T-helper 2 cell treated with Interferon-gamma antibody and Interleukin-4, amounts not matched to agents 5 μg/mL and 100 μg/mL, for 36 hours (primary cell): ENCODE data around the gene FABP1.

ENCODE experiments used
- DNase-seq: peaks from one replicate; pipeline ENCODE4 v3.0.0; 2021; ENCODE audit warnings: low spot score
- H3K27ac Mint-ChIP-seq: one replicate; pipeline ENCODE4 v1.8.0; 2021; ENCODE audit warnings: mild to moderate bottlenecking, mixed read lengths
- H3K27me3 Mint-ChIP-seq: one replicate; pipeline ENCODE4 v1.8.0; 2021; ENCODE audit warnings: low read depth, mixed read lengths
- H3K36me3 Mint-ChIP-seq: one replicate; pipeline ENCODE4 v1.8.0; 2021; ENCODE audit warnings: low read depth, mixed read lengths
- H3K4me1 Mint-ChIP-seq: one replicate; pipeline ENCODE4 v1.8.0; 2021; ENCODE audit warnings: low read depth, mixed read lengths
- H3K4me3 Mint-ChIP-seq: one replicate; pipeline ENCODE4 v1.8.0; 2022; ENCODE audit warnings: mild to moderate bottlenecking, moderate library complexity, mixed read lengths
- H3K9me3 Mint-ChIP-seq: one replicate; pipeline ENCODE4 v1.8.0; 2021; ENCODE audit warnings: mixed read lengths

FABP1 gene

DNA sequence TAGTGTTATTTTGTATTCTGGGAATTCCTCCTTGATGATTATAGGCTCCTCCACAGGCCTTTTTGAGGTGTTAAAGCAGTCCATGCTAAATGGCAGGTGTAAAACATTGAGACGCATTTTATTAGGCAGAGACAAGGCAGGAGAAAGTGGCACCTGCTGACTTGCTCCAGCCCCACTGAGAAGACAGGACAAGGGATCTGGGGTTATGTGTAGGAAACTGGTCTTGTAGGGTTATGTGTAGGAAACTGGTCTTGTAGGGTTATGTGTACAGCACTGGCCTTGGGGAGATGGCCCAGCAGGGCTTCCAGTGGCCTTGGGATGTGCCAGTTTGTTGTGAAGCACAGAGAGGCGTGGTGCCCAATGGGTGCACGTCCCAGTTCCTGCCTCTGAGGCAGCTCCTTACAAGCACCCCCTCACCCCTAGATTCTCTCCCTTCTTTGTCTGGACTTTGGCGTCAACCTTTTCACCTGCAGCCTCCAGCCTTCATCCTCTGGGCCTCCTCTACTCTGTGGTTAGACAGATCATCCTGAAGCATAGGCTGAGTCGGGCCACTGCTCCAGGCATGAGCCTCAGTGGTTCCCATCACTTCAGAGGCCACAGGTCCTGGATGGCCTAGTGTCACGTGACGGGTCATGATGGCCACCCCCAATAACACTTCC is 921 bp upstream of the FABP1 start:
- DNase-seq: no peak
- H3K9me3 Mint-ChIP-seq: no peaks in the 10 kb centered on the region
- H3K4me3 Mint-ChIP-seq: no peak overlapping the region
- H3K27me3 Mint-ChIP-seq: no peaks in the 10 kb centered on the region
- H3K4me1 Mint-ChIP-seq: no peaks in the 10 kb centered on the region
- no peak overlapping the region for H3K27ac Mint-ChIP-seq
- H3K36me3 Mint-ChIP-seq: no peaks in the 10 kb centered on the region

- Mint-ChIP-seq H3K36me3 (no peaks in the 10 kb centered on the region), H3K27me3 (peaks cover 3% of the 10 kb centered on the region), H3K4me3 (no peak overlapping the region), H3K9me3 (no peaks in the 10 kb centered on the region), H3K27ac (no peak overlapping the region), H3K4me1 (no peaks in the 10 kb centered on the region)
- DNase-seq: no peak
Measured at GRCh38 chr2:88127638-88127887, 299 bp downstream of the FABP1 start.

DNA sequence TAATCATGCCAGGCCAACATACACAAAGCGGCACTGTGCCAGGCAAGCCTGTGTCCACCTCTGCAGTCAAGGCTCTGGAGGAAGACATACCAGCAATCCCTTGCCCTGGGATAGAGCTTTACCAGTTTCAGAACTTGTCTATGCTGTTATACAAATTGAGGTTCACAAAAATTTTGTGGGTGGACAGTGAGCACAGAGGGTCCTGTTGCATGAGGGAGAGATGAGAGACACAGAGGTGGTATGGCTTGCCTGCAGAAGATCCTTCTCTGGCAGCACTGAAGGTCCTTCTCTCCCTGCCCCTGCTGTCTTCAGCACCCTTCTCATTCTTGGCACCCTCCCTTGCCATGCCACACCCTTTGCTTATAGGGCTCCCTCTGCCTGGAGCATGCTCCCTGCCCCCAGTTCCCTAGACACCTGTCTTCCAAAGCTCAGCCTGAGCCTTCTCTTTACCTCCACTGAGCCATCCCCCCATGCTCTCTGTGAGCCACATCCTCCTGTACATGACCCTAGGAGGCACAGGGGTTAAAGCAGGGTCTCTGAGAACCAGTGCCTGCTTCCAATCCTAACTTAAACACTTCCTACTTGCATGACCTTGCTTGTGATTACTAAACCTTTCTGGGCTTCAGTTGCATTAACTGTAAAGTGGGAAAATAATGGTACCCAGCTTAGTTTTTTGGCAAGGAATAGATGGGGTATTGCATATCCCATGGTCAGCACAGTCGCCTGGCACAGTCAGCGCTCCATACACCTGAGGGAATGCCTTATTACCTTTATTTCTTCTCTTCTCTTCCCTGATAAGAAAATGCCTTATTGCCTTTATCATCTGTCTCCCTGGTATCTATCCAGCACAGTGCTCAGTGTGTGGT is 857 bp downstream of the FABP1 start:
- Mint-ChIP-seq H3K36me3 (no peaks in the 10 kb centered on the region), H3K4me1 (no peaks in the 10 kb centered on the region), H3K9me3 (no peaks in the 10 kb centered on the region), H3K27ac (no peak overlapping the region), H3K27me3 (peaks cover 4% of the 10 kb centered on the region), H3K4me3 (no peak overlapping the region)
- no peak for DNase-seq

DNA sequence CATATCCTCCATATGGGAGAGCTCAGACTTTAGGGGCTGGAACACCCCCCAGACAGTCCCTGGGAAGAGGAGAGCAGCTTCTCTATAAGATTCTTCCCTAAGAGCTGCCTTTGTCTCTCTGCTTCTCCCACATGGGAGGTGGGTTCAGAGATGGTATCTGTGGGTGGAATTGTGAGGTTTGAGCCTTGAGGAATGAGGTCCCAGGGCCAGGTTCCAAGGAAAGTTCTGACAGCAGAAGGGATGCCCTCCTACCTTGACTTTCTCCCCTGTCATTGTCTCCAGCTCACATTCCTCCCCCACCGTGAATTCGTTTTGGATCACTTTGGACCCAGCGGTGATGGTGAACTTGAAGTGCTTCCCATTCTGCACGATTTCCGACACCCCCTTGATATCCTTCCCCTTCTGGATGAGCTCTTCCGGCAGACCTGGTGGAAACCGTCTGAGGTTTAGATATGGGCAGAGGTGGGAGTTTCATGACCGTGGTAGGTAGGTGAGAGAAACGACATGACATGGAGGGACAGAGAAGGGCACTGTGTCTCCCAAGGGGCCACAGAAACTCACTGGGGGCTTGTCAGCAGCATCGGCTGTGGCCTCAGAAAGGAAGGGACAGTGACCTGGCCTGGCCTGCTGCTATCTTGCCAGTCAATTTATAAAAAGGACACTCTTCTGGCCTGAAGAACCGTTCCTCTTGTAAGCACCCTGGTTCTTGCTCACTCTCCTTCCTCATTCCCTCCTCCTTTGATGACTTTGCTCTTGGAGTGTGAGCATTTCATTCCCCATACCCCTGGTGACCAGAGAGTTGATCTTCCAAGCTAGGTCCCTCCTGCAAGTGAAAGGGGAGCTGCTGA is 1.7 kb downstream of the FABP1 start:
- Mint-ChIP-seq H3K27me3 (peaks cover 4% of the 10 kb centered on the region), H3K36me3 (no peaks in the 10 kb centered on the region)

DNA sequence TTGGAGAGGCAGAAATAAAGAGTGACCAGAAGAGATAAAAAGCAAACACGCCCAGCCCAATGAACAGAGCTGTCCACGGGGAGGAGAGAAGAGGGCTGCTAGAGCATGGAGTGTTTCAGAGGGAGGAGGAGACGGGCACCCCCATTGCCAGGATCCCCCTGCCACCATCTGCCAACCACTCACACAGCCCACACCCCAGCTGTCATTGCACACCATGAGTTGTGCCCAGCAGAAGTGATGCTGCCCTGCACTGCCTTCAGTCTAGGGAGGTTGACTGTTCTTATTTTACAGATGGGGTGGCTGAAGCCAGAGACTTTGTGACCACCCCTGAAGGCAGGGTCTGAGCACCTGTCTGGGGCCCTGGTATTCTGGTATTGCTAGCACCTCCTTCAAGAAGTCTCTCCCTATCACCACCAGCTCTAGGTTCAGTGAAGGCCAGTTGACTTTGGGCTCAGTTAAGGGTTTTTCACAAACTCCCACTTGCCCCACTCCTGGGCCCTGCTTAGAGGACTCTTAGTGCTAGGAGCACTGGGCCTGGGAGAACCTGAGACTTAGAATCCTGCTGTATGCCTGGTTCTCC is 2.4 kb downstream of the FABP1 start:
- Mint-ChIP-seq H3K27me3 (peaks cover 4% of the 10 kb centered on the region), H3K9me3 (no peaks in the 10 kb centered on the region), H3K4me3 (no peak overlapping the region), H3K27ac (no peak overlapping the region), H3K36me3 (no peaks in the 10 kb centered on the region), H3K4me1 (no peaks in the 10 kb centered on the region)
- DNase-seq: no peak

More for the DNA sequence above, 1.7 kb downstream of the FABP1 start:
- Mint-ChIP-seq H3K27ac (no peak overlapping the region), H3K9me3 (no peaks in the 10 kb centered on the region), H3K4me1 (no peaks in the 10 kb centered on the region), H3K4me3 (no peak overlapping the region)
- DNase-seq: no peak

- H3K27ac Mint-ChIP-seq: no peak overlapping the region
- H3K36me3 Mint-ChIP-seq: no peaks in the 10 kb centered on the region
- no peak for DNase-seq
- H3K4me1 Mint-ChIP-seq: no peaks in the 10 kb centered on the region
- H3K9me3 Mint-ChIP-seq: no peaks in the 10 kb centered on the region
- no peak overlapping the region for H3K4me3 Mint-ChIP-seq
- H3K27me3 Mint-ChIP-seq: peaks cover 4% of the 10 kb centered on the region
Measured at GRCh38 chr2:88123975-88124917, 3.6 kb downstream of the FABP1 start.

DNA sequence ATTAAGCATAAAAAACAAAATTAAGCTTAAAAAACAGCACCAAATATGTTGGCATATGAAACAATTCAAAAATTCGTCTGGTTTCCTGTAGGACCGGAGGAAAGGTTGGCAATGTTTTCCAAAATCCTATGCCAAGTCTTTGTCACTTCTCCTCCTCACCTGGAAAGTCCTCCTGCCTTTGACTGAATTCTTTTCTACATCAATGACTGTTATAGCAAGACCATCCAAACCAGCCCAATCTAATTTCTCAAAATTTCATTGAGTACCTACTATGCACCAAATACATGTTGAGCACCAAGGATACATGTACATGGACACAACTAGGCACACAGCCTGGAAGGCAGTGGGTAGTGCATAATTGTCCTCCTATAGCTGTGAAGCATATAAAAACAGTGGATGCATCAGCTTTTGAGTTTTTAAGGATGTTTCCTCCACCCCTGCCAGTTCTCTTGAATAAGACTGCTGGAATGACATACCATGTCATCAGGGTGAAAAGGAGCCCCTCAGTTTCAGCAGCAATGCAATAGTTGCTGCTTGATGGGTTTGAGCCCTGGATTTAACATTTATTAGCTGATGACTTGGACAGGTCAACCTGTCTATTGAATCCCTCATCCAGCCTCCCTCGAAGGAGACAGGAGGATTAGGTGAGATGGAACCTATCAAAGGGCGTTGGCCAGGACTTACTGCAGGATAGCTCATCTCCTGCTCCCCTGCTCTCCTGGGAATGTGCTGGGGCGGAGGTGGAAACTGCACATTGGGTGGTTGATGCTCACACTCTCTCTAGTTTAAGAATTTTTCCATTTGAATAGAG is 4.5 kb downstream of the FABP1 start:
- Mint-ChIP-seq H3K27ac (no peak overlapping the region), H3K4me3 (no peak overlapping the region), H3K27me3 (peaks cover 4% of the 10 kb centered on the region), H3K4me1 (no peaks in the 10 kb centered on the region), H3K9me3 (no peaks in the 10 kb centered on the region), H3K36me3 (no peaks in the 10 kb centered on the region)
- DNase-seq: no peak

GRCh38 chr2:88122141-88122884 is 5.5 kb downstream of the FABP1 start:
- no peaks in the 10 kb centered on the region for H3K9me3 Mint-ChIP-seq
- no peaks in the 10 kb centered on the region for H3K36me3 Mint-ChIP-seq
- H3K4me1 Mint-ChIP-seq: no peaks in the 10 kb centered on the region
- peaks cover 4% of the 10 kb centered on the region for H3K27me3 Mint-ChIP-seq
- H3K27ac Mint-ChIP-seq: no peak overlapping the region
- no peak for DNase-seq
- H3K4me3 Mint-ChIP-seq: no peak overlapping the region

GRCh38 chr2:88121678-88122077 is 6.2 kb downstream of the FABP1 start:
- Mint-ChIP-seq H3K4me1 (no peaks in the 10 kb centered on the region), H3K36me3 (no peaks in the 10 kb centered on the region), H3K27me3 (peaks cover 4% of the 10 kb centered on the region), H3K27ac (no peak overlapping the region), H3K9me3 (no peaks in the 10 kb centered on the region), H3K4me3 (no peak overlapping the region)
- DNase-seq: no peak

DNA sequence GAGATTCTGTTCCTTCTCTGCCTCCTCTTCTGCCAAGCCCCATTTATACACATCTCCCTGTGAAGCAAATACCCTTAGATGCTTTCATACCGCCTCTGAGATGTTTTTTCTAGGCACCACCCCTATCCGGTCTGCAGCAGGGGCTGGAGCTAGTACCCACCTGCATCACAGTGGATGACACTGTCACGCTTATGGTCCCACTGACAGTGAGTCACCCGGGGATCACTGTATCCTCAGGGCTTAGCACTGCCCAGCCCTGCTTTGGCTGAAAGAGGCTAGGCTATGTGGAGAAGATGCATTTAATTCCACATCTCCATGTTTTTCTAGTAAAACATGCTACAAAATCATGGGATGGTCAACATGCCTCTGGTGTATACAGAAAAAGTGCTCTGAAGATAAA is 9.9 kb downstream of the FABP1 start:
- no peak for DNase-seq
- Mint-ChIP-seq H3K27me3 (peaks cover 4% of the 10 kb centered on the region), H3K9me3 (no peaks in the 10 kb centered on the region), H3K4me3 (no peak overlapping the region), H3K4me1 (no peaks in the 10 kb centered on the region), H3K27ac (no peak overlapping the region), H3K36me3 (no peaks in the 10 kb centered on the region)

- Mint-ChIP-seq H3K27me3 (no peaks in the 10 kb centered on the region), H3K4me1 (no peaks in the 10 kb centered on the region), H3K4me3 (no peak overlapping the region), H3K36me3 (no peaks in the 10 kb centered on the region), H3K27ac (no peak overlapping the region), H3K9me3 (no peaks in the 10 kb centered on the region)
- no peak for DNase-seq
Measured at GRCh38 chr2:88116669-88117432, 11.0 kb downstream of the FABP1 start.
